SH-SY5Y (cell line): ENCODE data around the gene BRCA1.

Experiments used
- GATA2 ChIP-seq: IDR thresholded peaks from 2 replicates; pipeline ENCODE4 v1.6.1; 2011; ENCODE audit warnings: mild to moderate bottlenecking, low read depth, low read length
- GATA3 ChIP-seq: IDR thresholded peaks from 2 replicates; pipeline ENCODE4 v1.6.1; 2011; ENCODE audit warnings: low read depth, mild to moderate bottlenecking, low read length, moderate library complexity

DNA sequence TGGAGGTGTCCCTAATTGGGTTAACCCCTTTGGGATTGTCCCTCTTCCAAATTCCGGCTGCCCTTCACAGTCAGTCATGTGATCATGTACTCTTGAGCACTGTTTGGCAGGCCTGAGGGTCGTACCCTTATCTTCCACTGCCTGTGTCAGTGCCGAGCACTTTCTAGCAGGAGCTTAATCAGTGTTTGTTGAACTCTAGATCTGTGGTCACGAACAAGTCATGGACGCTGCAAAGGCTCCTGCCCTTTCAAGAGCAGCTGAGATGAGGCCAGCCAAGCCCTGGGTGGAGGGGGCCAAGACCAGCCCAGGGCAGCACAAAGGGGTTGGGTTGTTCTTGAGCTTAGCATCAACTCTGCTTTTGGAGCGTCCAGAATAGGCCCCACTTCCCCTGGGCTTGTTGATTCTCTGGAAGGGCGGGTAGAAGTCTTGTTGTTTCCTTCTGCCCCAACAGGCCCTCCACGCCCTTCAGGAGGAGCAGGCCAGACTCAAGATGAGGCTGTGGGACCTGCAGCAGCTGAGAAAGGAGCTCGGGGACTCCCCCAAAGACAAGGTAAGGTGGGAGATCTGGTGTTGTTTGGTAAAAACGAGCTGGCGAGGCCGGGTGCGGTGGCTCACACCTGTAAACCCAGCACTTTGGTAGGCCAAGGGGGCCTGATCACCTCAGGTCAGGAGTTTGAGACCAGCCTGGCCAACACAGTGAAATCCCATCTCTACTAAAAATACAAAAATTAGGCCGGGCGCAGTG is 113.3 kb downstream of the BRCA1 start:
- TF ChIP-seq GATA2 (no peak), GATA3 (no peak)
